GM12801 (cell line): ENCODE data around the gene R3HDM4.

ENCODE experiments used
- TF ChIP-seq, protein P1 (sequence below): IDR thresholded peaks from one replicate; pipeline ENCODE4 v1.5.1; 2011; ENCODE audit warnings: control low read depth; ENCODE audit not compliant: insufficient read length; ENCODE audit errors: extremely low read depth

The R3HDM4 gene

GRCh38 chr19:867301-867793 lies 45.7 kb downstream of the R3HDM4 start:
- TF ChIP-seq, protein P1, sequence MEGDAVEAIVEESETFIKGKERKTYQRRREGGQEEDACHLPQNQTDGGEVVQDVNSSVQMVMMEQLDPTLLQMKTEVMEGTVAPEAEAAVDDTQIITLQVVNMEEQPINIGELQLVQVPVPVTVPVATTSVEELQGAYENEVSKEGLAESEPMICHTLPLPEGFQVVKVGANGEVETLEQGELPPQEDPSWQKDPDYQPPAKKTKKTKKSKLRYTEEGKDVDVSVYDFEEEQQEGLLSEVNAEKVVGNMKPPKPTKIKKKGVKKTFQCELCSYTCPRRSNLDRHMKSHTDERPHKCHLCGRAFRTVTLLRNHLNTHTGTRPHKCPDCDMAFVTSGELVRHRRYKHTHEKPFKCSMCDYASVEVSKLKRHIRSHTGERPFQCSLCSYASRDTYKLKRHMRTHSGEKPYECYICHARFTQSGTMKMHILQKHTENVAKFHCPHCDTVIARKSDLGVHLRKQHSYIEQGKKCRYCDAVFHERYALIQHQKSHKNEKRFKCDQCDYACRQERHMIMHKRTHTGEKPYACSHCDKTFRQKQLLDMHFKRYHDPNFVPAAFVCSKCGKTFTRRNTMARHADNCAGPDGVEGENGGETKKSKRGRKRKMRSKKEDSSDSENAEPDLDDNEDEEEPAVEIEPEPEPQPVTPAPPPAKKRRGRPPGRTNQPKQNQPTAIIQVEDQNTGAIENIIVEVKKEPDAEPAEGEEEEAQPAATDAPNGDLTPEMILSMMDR, result no peak

DNA sequence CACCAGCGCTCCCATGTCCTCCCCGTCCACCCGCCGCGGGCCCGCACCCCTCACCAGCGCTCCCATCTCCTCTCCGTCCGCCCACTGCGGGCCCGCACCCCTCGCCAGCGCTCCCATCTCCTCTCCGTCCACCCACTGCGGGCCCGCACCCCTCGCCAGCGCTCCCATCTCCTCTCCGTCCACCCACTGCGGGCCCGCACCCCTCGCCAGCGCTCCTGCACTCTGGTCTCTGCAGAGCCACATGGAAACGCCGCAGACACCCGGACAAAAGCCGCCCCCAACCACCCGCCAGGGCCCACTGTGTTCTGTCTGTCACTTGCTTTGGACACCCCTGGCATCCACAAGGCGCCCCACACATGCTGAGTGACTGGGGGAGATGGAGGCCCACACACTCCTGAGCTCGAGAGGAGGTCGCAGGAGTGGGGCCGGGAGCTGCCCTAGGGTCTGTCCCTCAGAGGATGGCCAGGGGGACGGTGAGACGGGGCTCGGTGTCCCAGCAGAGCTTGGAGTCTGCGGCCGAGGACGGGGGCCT lies 46.2 kb downstream of the R3HDM4 start:
- TF ChIP-seq, protein P1, result no peak

DNA sequence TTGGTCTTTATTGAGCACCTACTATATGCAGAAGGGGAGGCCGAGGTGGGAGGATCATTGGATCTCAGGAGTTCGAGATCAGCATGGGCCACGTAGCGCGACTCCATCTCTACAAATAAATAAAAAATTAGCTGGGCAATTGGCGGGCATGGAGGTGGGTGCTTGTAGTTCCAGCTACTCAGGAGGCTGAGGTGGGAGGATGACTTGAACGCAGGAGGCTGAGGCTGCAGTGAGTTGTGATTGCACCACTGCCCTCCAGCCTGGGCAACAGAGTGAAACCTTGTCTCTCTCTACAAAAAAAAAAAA lies 49.8 kb downstream of the R3HDM4 start:
- TF ChIP-seq, protein P1, result no peak

DNA sequence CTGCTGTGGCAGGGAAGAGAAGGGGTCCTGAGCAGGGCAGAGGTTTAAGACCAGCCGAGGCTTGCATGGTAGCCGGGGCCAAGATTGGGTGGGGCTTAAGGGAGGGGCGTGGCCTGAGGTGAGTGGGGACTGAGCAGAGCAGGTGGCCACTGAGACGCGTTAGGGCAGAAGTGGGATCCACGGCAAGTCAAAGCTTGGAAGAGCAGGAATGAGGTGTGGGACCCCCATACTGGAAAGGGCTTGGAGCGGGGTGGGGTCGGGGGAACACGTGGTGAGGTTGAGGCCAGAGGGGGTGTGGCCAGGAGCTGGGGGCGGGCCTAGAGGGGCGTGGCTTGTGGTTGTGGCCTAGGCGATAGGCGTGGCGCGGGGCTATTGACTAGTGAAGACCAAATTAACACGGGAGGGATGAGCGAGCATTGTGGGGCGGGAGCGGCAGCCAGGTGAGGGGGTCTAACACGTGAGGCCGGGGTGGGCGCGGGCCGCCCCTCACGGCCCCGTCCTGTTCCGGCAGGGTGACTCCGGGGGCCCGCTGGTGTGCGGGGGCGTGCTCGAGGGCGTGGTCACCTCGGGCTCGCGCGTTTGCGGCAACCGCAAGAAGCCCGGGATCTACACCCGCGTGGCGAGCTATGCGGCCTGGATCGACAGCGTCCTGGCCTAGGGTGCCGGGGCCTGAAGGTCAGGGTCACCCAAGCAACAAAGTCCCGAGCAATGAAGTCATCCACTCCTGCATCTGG lies 50.3 kb downstream of the R3HDM4 start:
- TF ChIP-seq, protein P1, result no peak

DNA sequence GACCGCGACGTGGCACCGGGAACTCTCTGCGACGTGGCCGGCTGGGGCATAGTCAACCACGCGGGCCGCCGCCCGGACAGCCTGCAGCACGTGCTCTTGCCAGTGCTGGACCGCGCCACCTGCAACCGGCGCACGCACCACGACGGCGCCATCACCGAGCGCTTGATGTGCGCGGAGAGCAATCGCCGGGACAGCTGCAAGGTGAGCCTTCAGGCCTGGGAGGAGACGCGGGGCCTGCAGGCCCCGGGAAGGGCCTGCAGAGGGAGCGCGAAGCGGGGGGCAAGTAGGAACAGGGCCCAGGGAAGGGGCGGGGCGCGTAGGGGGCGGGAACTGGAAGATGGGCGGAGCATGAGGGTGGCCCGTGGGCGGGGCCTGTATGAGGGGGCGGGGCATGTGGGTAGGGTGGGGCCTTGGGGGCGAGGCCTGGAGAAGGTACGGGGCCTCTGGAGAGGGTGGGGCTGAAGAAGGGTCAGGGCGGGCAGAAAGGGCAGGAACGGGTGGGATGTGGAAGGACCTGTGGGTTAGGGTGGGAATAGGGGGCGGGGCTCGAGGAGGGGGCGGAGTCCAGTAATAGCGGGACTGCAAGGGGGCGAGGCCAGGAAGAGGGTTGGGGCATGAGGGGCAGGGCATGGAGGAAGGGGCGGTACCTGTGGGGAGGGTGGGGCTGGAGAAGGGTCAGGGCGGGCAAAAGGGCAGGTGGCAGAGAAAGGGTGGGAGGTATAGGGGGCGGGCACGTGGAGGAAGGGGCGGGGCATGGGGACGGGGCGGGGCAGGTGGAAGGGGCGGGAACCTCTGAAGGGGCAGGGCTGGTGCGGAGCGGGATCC lies 51.1 kb downstream of the R3HDM4 start:
- TF ChIP-seq, protein P1, result no peak

GRCh38 chr19:861141-861755 lies 51.8 kb downstream of the R3HDM4 start:
- TF ChIP-seq, protein P1, result no peak
